HG02884 (cell line): Measurements from ENCODE around the gene DCLK1.
"Not testable (repeated sequence)": the region's sequence is repeated elsewhere in the genome, so short reads cannot be mapped to it uniquely, and the experiment has no call there.

Experiments used
- ATAC-seq: cut with Tn5 transposase; IDR thresholded peaks from one replicate; pipeline ENCODE4 v1.9.1; 2021; ENCODE audit warnings: mild to moderate bottlenecking, moderate library complexity; ENCODE audit not compliant: unreplicated experiment

DCLK1 gene

DNA sequence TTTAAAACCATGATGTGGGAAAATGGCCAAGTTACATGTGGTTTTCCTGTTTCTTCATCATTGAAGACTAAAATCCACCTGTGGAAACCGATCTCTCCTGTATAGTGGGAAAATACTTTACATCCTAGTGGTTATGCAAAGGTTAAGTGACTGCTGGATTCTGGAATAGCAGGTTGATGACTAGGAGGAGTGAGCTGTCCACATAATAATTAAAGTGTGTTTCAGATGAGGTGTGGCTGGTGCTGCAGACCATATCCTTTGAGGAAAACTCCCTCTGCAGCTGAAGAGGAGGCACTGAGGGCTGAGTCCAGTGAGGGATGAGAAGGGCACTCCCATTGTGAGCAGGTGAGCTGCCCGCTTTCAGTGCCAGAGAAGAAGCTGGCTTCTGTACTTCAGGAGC, 43.2 kb downstream of the DCLK1 start:
- ATAC-seq, result no peak

GRCh38 chr13:36086117-36086516, 45.1 kb downstream of the DCLK1 start:
- ATAC-seq, result no peak

DNA sequence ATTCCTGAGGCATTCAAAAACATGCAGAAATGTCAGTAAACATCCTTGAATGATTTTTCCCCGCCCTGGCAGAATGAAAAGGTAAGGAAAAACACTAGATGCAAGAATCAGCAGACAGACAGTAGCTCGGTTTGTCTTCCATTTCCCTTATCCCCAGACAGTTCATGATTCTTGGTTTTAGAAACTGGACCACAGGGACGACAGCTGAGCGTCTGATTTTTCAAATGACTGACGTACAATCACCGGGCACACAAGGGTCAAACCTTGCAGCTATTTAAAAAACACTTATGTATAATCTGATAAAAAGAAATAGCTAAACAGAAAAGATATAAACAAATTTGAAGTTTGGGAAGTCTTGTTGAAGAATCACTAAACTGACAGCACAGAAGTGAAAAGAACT, 47.1 kb downstream of the DCLK1 start:
- ATAC-seq, result no peak

DNA sequence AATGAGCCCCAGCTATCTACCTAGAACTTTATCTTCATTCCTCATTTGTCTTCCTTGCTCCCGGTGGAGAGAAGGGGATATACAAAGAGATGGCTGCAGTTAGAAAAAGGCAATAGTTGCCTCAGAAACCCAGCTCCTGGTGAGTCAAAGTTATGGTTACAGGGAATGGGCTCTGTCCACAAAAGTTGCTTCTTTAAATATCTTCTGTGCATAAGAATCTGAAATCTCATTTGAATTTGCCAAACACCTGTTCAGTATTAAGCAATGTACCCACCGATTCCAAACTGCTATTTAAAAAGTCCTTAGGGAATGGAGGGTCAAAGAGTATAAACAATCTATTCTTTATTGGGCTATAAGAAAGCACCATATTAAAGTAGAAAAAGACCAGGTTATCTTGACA, 48.4 kb downstream of the DCLK1 start:
- no peak for ATAC-seq

DNA sequence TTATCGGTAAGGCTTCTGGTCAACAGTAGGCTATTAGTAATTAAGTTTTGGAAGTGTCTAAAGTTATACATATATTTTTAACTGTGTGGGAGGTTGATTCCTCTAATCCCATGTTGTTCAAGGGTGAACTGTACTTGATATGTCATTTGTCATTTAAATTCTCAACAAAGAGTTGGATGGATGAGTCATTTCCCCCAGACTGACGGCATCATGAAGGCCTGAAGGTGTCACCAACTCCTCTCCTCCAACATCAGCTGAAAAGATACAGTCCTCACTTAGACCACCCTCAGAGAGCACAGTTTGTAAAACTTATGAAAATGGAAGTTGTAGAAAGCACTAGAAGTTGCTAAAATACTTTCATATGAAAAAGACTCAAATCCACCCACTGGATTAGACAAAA, 48.8 kb downstream of the DCLK1 start:
- no peak for ATAC-seq

DNA sequence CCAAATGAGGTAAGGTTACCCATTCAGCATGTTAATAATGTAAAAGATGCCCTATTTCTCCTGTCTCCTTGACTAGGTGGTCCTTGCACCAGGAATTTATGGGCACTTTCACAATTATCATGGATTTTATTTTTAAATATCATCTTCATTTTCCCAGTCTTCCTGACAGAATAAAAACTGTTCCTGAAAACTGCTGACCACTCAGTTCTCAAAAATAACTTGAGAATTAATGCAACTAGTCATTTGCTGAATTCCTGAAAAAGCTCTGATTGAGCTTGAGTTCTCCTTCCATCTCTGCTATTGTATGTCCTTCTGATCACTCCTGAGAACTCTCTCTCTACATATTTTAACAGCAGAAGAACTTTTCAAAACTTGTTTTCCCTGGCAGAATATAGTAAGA, 55.0 kb downstream of the DCLK1 start:
- no peak for ATAC-seq

DNA sequence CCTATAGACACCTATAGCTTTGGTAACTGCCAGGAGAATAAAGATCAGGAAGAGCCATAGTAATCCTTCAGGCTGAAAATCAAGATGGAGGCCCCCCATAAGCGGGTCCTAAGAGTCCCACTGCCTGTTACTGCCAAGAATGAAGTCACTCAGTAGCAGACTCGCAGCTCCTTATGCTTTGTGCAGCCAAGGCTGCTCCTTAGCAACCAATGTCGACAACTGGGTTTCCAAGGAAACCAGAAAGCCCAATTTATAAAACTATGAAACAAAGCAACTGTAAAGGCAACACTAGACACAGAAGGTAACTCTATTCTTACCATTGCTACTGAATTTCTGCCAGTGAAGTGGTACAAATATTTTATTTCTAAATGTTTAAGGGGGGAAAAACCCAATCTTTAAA, 56.5 kb downstream of the DCLK1 start:
- no peak for ATAC-seq

DNA sequence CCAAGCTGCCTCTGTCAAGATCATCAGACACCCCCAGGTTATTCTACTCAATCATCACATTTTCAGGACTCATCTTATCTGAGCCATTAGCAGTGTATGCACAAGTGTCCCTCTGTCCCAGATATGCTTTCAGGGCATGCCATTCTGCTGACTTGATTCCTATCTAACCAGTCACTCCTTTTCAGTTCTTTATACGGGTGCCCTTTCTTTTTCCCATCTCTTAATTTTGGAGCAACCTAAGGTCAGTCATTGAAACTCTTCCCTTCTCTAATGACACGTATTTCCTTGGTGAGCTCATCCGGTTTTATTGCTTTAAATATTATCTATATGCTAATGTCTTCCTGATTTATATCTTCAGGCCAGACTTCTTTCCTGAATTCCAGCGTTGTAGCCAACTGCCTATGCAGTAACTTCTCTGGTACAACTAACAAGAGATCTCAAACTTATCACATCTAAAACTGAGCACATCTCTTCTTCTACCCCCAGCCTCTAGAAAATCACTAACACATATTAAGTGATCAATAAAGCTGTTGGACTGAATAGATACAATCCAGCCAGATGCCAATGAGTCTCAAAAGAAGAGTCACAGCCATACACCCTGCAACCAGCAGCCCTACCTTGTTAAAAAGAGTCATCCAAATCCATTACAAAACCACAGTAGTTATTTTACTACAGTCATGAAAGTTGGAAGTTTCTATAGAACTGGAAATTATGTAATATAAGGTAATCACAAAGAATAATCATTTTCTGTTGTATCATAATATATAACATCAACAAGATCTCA, 58.8 kb downstream of the DCLK1 start:
- no peak for ATAC-seq

GRCh38 chr13:36070504-36071192, 60.5 kb downstream of the DCLK1 start:
- ATAC-seq, result not testable (repeated sequence)

GRCh38 chr13:36069881-36070366, 61.3 kb downstream of the DCLK1 start:
- no peak for ATAC-seq

- ATAC-seq, result no peak
These were observed 62.2 kb downstream of the DCLK1 start for GRCh38 chr13:36068991-36069390.

GRCh38 chr13:36068566-36068965, 62.6 kb downstream of the DCLK1 start:
- no peak for ATAC-seq

DNA sequence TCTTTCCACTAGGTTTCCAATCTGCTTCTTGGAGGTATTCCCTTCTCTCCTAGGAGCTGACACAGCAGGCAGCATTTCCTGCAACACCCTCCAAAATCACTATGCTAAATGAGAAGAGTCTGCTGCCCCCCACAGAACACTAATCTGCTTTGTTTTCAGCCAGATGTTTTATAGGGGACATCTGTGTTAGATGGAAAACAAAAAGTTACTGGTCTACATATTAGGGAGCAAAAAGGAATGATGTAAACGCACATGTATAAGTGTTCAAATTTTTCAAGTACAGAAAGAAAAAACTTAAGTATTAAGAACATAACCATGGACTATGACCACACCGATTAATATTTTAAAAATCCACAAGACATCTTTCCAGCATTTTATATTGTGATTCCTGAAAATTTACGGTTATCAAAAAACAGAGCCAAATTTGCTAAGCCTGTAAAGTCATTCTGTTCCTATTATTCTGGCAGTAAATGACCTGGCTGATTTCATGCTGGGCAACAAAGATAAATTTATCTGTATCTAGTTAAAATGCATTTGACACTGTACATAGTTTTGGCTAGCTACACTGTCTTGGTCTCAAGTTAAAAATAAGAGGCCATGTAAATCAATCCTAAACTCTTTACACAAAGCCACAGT, 63.3 kb downstream of the DCLK1 start:
- ATAC-seq, result no peak

GRCh38 chr13:36062249-36062648, 68.9 kb downstream of the DCLK1 start:
- no peak for ATAC-seq

- ATAC-seq, result no peak
These were observed 69.6 kb downstream of the DCLK1 start for GRCh38 chr13:36061621-36062020.

DNA sequence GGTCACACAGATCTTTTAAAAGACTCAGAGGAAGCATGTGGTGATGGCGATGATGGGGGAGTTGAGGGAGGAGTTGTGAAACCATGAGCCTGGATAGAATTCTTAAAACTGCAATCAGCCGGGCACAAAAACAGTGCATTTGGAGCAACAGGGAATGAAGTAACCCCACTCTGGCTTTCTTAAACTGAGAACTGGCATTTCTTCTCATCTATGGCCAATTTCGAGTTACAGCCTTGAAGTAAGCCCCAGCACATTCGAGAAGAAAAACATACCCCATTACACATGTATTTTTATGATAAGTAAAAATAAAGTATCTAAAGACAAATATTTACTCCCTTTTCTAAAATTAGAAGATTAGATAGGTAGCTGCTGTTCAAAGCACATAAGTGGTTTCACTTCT, 70.1 kb downstream of the DCLK1 start:
- no peak for ATAC-seq

GRCh38 chr13:36059321-36059720, 71.9 kb downstream of the DCLK1 start:
- ATAC-seq, result no peak

DNA sequence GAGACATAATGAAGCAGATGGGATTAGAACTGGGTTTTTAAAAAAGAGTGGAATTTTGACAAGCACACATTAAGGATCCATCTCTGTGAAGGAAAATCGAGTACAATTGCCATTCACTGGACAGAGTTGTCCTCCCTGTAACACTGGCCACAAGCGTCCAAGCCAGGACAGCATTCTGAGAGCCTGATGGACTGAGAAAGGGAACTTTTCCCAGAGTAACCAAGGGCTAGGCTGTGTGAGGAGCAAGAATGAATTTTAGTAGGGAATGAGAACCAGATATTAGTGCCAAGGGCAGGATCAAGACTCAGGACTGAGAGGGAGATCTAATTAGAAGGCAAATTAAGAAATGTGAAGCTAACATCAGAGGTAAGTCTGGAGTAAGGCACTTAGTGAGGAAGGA, 73.1 kb downstream of the DCLK1 start:
- ATAC-seq, result no peak

DNA sequence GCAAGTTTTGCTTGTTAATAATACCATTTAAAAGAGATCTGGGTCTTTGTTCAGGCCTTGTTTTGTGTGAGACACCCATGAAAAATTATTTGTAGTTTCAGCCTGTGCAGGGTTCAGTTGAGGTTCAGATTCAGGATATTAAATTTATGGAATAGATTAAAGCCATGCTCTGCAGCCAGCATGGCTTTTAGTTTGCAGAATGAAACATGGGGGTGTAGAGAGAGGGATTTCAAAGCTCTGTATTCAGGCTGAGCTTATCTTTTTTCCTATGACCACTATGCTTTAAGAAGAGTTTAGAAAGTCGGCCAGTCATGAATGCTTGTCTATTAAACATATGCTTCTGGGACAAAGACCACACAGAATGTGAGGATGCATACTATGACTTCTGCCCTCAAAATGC, 73.6 kb downstream of the DCLK1 start:
- ATAC-seq, result no peak

DNA sequence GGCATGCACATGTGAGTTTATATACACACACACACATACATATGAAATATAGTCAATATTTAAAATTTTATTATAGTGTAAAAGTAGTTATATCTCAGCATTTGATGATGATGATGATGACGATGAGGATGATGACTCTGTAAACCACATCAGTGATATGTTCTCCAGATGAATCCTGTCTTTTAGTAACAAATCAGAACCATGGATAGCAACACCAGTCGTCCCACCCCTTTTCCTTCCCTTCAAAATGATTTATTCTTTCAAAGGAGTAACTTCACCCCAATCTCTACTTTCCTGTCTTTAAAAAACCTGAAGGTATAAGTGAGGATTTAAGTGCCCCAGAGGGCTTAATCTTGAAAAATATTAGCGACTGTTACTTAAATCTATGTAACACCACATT, 74.1 kb downstream of the DCLK1 start:
- ATAC-seq, result no peak

DNA sequence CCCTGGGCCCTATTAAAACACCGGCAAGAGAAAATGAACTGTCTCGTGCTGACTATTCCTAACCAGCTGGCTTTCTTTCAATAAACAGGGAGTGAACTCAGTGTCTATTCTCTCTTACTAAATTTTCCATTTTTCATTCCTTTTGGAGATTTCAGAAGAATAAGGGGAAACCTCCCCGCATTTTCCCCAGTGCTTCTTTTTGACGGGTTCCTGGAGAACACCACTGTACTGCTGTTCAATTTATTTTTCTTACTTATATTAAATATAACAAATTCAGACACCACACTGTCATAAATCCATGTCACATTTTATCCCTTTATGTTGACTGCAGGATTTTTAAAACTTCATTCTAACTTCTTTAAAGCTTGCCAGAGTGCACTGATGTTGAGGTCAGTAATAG, 75.8 kb downstream of the DCLK1 start:
- ATAC-seq, result no peak

DNA sequence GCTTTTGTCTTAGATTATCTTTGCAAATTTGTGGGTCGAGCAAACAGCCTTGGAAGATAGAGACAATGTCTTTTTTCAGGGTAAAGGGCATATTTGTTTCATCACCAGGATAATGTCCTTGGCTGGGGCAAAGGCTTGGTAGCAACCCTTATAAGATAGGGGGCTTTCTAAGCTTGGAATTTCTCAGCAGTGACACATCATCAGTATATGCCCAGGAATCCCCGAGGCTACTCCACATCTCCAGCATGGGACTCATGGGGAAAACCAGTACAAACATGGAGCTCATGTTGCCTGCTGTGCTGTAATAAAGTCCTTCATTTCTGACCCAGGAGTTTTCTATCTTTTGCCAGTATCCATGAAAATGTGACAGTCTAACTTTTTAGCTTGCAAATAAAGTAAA, 77.1 kb downstream of the DCLK1 start:
- no peak for ATAC-seq
